Spleen (tissue), 11 donors: ENCODE data around the gene ACRBP. TPM values are rescaled to one million over a fixed set of nuclear protein-coding genes. Genes with fewer than 3 reads are reported as not detected.
A peak's percentile ranks its signal among the peaks of the same experiment; 100 is the strongest.

ENCODE experiments used
- DNase-seq: peaks from one replicate; pipeline ENCODE4 v3.0.0-alpha.2; 2020
- H3K27ac ChIP-seq, 8 donors: fragments of 200-600 bp; sonication (generic) in 7 of 8; 1 replicate in 4 of 8; 2 replicates in 4 of 8; pipeline versions ENCODE4 v1.5.0 to v1.8.0; 2016 to 2021; ENCODE audit warnings: inconsistent platforms in 4 of 8, mild to moderate bottlenecking in 4 of 8, moderate library complexity in 1 of 8
- H3K27me3 ChIP-seq, 7 donors: fragments of 200-600 bp; sonication (generic) in 6 of 7; replicated peaks in 1 of 7; 1 replicate in 4 of 7; 2 replicates in 3 of 7; pipeline versions ENCODE4 v1.5.0 to v1.8.0; 2016 to 2021; ENCODE audit warnings: inconsistent platforms in 3 of 7, mild to moderate bottlenecking in 1 of 7
- H3K36me3 ChIP-seq, 6 donors: fragments of 200-600 bp; sonication (generic) in 5 of 6; 1 replicate in 4 of 6; 2 replicates in 2 of 6; pipeline versions ENCODE4 v1.5.0 to v1.8.0; 2016 to 2021; ENCODE audit warnings: inconsistent platforms in 2 of 6
- H3K4me1 ChIP-seq, 6 donors: fragments of 200-600 bp; sonication (generic) in 5 of 6; 1 replicate in 3 of 6; 2 replicates in 3 of 6; pipeline versions ENCODE4 v1.5.0 to v1.8.0; 2016 to 2021; ENCODE audit warnings: inconsistent platforms in 3 of 6
- H3K4me3 ChIP-seq, 8 donors: fragments of 200-600 bp; sonication (generic) in 7 of 8; 1 replicate in 4 of 8; 2 replicates in 4 of 8; pipeline versions ENCODE4 v1.5.0 to v1.8.0; 2016 to 2021; ENCODE audit warnings: inconsistent platforms in 4 of 8, mild to moderate bottlenecking in 4 of 8, moderate library complexity in 2 of 8
- H3K9me3 ChIP-seq, 8 donors: fragments of 200-600 bp; sonication (generic) in 7 of 8; 1 replicate in 4 of 8; 2 replicates in 4 of 8; pipeline versions ENCODE4 v1.5.0 to v1.8.0; 2016 to 2021; ENCODE audit warnings: inconsistent platforms in 4 of 8
- POLR2A ChIP-seq, 3 donors: fragments of 450-650 bp; IDR thresholded peaks; one replicate each; pipeline ENCODE4 v1.5.1; 2017; ENCODE audit warnings: antibody characterized with exemption in 3 of 3, mild to moderate bottlenecking in 1 of 3
- POLR2AphosphoS5 ChIP-seq, 3 donors: sonication (generic); formaldehyde crosslinking; IDR thresholded peaks; one replicate each; pipeline ENCODE4 v1.5.1; 2017; ENCODE audit warnings: antibody characterized with exemption in 3 of 3
- WGBS, 5 donors: extraction: QIAGEN DNeasy Blood & Tissue Kit in 3 of 5; methylation state at CpG; one replicate each; pipeline versions ENCODE4 v1.1.5 to v1.1.7; 2013 to 2018; 5-methylcytosine and 5-hydroxymethylcytosine counted together
- intact Hi-C: fragments of 100-400 bp; cut with DNase I; formaldehyde crosslinking; loops from one replicate; pipeline ENCODE4 v1.15.0; 2023; ENCODE audit warnings: low total_unique reads
- polyA plus RNA-seq, 3 donors: library from polyadenylated mRNA; stranded (reverse); fragments of 200-250 nt; gene quantifications; one replicate each; pipeline ENCODE4 v1.2.1, GENCODE V29; 2013
- total RNA-seq, 7 donors: library from RNA; depleted of rRNA in 3 of 7; stranded (reverse); fragments of >200 nt in 3 of 7; fragmentation: NEBNext Ultra II Directional in 4 of 7; extraction: Animal tissue kit (Norgen Biotek cat#: 25700) in 4 of 7; gene quantifications; one replicate each; pipeline versions ENCODE4 v1.1.0 to v1.2.1, GENCODE V29; 2016 to 2021
- TF ChIP-seq, protein P1 (sequence below), 11 experiments: fragments of 200-600 bp in 7 of 11; fragments of 450-650 bp in 4 of 11; sonication (generic) in 4 of 11; IDR thresholded peaks in 8 of 11; conservative IDR thresholded peaks in 3 of 11; 1 replicate in 7 of 11; 2 replicates in 4 of 11; pipeline versions ENCODE4 v1.4.0 to v1.8.0; 2016 to 2021; ENCODE audit warnings: antibody characterized with exemption in 11 of 11, inconsistent platforms in 4 of 11, mild to moderate bottlenecking in 1 of 11
- donor health status: healthy with polysubstance abuse.
- donor health status: DM: no; HTN: no; CAD: no; lungs with moderate emphysema.
- donor health status: DM: no; HTN: no; CAD: no.
- donor health status: Bipolar disorder and iron deficiency.
- donor health status: healthy.
- donor health status: DM: no; HTN: no; CAD: no.
- donor health status: DM: yes; HTN: yes; CAD: no.

Gene ACRBP
- total and polyA plus RNA-seq, 10 donors = 7.2 to 41.7 (median 13.6) TPM

DNA sequence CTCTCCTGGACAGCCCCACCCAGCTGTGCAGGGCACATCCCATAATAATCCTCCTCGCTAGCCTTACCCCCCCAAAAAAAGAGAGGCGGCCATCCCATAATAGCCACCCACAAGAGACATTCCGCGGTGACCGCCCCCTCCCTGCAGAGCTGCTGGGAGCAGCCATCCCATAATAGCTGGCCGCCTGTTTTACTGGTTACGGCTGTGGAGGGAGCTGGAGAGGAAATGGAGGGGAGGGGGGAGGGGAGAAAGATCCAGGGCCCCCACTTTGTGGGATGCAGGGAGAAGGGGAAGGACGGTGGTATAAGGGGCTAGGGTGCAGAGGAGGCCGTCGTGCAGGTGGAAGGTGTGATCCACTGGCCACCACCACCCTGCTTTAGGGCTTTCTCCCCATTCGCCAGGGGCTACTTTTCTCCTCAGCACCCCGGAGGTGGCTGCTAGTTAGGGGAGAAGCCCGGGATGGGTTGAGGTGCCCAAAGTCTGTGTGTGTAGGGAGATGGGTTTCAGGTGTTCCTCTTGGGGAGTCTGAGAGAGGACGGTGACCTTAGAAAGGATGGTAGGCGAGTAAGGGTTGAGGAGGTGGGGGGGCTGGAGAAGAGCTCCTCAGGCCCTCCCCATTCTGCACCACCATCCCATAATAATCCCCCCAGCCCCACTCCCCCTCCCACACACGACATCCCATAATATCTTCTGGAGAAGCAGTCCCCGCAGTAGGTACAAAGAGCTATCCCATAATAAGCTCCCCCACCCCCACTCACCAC is 34.0 kb downstream of the ACRBP start:
- Histone ChIP-seq H3K4me1 (peaks cover 18 to 67% (median 37%) of the 10 kb centered on the region in 6 donors), H3K9me3 (no peaks in the 10 kb centered on the region), H3K27me3 (no peaks in the 10 kb centered on the region), H3K4me3 (peak overlapping the region in 1 of 8 donors; percentile 44), H3K27ac (peak overlapping the region; percentile 76 to 91 (median 82)), H3K36me3 (no peaks in the 10 kb centered on the region)
- 4 to 10% (median 6%) methylated on average over 17 of the region's 17 CpGs for WGBS, 5 donors
- TF ChIP-seq POLR2AphosphoS5 (IDR thresholded peaks at IDR 0.05) = peak in 1 of 3 donors; percentile 37
- TF ChIP-seq, protein P1, sequence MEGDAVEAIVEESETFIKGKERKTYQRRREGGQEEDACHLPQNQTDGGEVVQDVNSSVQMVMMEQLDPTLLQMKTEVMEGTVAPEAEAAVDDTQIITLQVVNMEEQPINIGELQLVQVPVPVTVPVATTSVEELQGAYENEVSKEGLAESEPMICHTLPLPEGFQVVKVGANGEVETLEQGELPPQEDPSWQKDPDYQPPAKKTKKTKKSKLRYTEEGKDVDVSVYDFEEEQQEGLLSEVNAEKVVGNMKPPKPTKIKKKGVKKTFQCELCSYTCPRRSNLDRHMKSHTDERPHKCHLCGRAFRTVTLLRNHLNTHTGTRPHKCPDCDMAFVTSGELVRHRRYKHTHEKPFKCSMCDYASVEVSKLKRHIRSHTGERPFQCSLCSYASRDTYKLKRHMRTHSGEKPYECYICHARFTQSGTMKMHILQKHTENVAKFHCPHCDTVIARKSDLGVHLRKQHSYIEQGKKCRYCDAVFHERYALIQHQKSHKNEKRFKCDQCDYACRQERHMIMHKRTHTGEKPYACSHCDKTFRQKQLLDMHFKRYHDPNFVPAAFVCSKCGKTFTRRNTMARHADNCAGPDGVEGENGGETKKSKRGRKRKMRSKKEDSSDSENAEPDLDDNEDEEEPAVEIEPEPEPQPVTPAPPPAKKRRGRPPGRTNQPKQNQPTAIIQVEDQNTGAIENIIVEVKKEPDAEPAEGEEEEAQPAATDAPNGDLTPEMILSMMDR (IDR thresholded peaks at IDR 0.05 in 8 of 11, conservative IDR thresholded peaks at IDR 0.05 in 3 of 11) = peak in 1 of 11 experiments; percentile 11
- TF ChIP-seq POLR2A (IDR thresholded peaks at IDR 0.05) = no peak
- peak; percentile 88 for DNase-seq
- intact Hi-C loops = no loop called here

DNA sequence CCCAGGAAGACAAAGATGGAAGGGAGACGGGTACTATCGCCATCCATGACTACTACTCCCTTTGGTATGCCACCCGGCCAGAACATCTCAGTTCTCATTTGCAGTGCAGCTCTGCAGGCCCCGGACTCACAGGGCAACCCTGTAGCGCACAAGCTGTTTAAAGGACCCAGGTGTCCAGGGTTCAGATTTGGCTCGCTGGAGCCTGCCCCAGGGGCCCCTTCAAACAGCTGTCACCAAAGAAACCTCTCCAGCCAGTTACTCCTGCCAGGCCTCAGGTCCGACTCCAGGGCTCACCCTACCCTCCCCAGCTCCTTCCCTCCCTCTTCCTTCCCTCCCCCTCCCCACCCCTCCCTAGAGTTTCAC is 34.6 kb downstream of the ACRBP start:
- TF ChIP-seq, protein P1 (IDR thresholded peaks at IDR 0.05 in 8 of 11, conservative IDR thresholded peaks at IDR 0.05 in 3 of 11) = no peak
- TF ChIP-seq POLR2A (IDR thresholded peaks at IDR 0.05) (no peak), POLR2AphosphoS5 (IDR thresholded peaks at IDR 0.05) (no peak)
- H3K27ac ChIP-seq = peak overlapping the region; percentile 19 to 91 (median 82)
- WGBS, 5 donors = 21 to 36% (median 33%) methylated on average over 7 of the region's 7 CpGs

DNA sequence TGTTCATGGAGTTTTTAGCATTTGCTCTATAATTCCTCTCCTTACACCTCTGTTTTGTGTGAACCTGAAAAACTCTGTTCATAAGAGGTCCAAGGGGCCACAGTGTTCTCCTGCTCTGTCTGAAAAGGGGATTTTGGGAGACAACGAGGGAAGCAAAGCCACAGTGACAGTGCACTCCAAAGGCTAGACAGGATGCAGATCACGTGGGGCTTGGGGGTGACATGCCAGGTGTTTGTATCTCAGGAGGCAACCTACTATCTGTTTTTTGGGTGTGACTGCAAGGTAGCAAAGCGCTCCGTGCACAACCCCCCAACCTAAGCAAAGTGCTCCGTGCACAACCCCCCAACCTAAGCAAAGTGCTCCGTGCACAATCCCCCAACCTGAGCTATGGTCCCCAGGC is 35.0 kb downstream of the ACRBP start:
- peak overlapping the region in 1 of 8 donors; percentile 44 for H3K4me3 ChIP-seq
- no peak for DNase-seq
- intact Hi-C loops = no loop called here

More for the DNA sequence above, 34.6 kb downstream of the ACRBP start:
- no peaks in the 10 kb centered on the region for H3K27me3 ChIP-seq
- peaks cover 18 to 67% (median 35%) of the 10 kb centered on the region in 6 donors for H3K4me1 ChIP-seq
- intact Hi-C loops = no loop called here
- H3K36me3 ChIP-seq = no peaks in the 10 kb centered on the region
- DNase-seq = no peak
- H3K4me3 ChIP-seq = peak overlapping the region in 1 of 8 donors; percentile 44
- no peaks in the 10 kb centered on the region for H3K9me3 ChIP-seq

DNA sequence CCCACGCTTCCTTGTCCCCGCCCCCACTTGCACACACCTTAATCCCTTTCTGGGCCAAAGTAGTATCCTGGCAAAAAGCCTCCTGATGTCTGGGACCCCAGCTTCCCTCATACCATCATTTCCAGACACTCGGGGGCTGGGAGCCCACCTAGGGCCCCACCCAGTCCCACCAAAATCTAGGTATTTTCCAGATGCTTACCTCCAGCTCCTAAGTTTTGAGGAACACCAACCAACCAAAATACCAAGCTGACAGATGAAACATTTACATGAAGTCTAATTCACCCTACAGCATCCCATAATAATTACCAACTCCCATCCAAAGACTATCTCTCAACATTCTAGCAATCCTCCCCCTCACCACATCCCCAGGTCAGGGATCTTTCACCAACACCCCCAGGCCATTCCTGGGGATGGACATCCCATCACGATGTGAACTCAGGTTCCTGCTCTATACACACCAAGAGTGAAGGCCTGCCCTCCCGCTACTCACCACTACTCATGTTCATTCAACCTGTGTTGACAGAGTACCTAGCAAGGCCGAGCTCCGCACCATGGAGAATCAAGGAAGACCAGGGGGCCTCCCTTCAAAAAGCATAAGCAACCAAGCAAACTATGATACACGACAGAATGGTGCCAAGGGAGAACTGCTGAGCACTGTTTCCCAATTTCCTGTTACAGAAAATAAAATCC is 38.5 kb downstream of the ACRBP start:
- intact Hi-C loops = no loop called here
- peak; percentile 83 for DNase-seq
- Histone ChIP-seq H3K36me3 (peaks cover 0 to 12% (median 0%) of the 10 kb centered on the region in 6 donors), H3K9me3 (no peaks in the 10 kb centered on the region), H3K27ac (peak overlapping the region; percentile 41 to 99 (median 88)), H3K27me3 (no peaks in the 10 kb centered on the region), H3K4me3 (no peak overlapping the region), H3K4me1 (peaks cover 34 to 73% (median 51%) of the 10 kb centered on the region in 6 donors)
- 59 to 67% (median 59%) methylated on average over 8 of the region's 8 CpGs for WGBS, 5 donors
- TF ChIP-seq POLR2A (IDR thresholded peaks at IDR 0.05) (no peak), POLR2AphosphoS5 (IDR thresholded peaks at IDR 0.05) (no peak)
- TF ChIP-seq, protein P1 (IDR thresholded peaks at IDR 0.05 in 8 of 11, conservative IDR thresholded peaks at IDR 0.05 in 3 of 11) = peak in 1 of 11 experiments; percentile 8

More for the DNA sequence above, 35.0 kb downstream of the ACRBP start:
- peaks cover 18 to 64% (median 34%) of the 10 kb centered on the region in 6 donors for H3K4me1 ChIP-seq
- no peaks in the 10 kb centered on the region for H3K27me3 ChIP-seq
- WGBS, 5 donors = 31 to 57% (median 52%) methylated on average over 6 of the region's 6 CpGs
- H3K36me3 ChIP-seq = no peaks in the 10 kb centered on the region
- no peak for TF ChIP-seq POLR2AphosphoS5 (IDR thresholded peaks at IDR 0.05)
- no peaks in the 10 kb centered on the region for H3K9me3 ChIP-seq
- peak overlapping the region; percentile 19 to 91 (median 82) for H3K27ac ChIP-seq
